Measurements from ENCODE around the gene ALOX5. TPM values are rescaled to one million over a fixed set of nuclear protein-coding genes. Genes with fewer than 3 reads are reported as not detected.

ALOX5 gene
- total RNA-seq, 1 experiment from 2014 or later = 3.4 TPM

DNA sequence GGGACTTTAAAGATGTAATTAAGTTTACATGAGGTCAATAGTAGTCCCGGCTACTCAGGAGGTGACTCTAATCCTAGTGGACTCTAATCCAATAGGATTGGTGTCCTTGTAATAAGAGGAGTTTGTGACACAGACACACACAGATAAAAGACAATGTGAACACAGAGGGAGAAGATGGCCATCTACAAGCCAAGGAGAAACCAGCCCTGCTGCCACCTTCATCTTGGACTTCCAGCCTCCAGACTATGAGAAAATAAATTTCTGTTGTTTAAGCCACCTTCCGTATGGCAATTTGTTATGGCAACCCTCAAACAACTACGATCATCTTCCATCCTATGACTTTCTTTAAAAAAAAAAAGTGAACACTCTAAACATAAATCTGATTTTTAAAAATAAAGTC is 116.3 kb downstream of the ALOX5 start (continued):
- TF ChIP-seq, protein P1, sequence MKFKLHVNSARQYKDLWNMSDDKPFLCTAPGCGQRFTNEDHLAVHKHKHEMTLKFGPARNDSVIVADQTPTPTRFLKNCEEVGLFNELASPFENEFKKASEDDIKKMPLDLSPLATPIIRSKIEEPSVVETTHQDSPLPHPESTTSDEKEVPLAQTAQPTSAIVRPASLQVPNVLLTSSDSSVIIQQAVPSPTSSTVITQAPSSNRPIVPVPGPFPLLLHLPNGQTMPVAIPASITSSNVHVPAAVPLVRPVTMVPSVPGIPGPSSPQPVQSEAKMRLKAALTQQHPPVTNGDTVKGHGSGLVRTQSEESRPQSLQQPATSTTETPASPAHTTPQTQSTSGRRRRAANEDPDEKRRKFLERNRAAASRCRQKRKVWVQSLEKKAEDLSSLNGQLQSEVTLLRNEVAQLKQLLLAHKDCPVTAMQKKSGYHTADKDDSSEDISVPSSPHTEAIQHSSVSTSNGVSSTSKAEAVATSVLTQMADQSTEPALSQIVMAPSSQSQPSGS (CRISPR knock-in tag; IDR thresholded peaks at IDR 0.05; ENCODE audit: borderline replicate concordance, low read depth) = no peak

DNA sequence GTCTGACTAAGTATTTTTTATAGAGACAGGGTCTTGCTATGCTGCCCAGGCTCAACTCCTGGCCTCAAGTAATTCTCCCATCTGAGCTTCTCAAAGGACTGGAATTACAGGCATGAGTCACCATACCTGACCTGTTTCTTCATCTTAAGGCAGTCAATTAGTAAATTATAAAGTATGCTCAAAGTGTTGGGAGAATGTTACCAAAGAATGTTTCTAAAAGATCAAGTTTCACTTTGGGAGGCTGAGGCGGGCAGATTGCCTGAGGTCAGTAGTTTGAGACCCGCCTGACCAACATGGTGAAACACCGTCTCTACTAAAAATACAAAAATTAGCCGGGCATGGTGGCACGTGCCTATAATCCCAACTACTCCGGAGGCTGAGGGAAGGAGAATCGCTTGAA is 117.0 kb downstream of the ALOX5 start:
- H3K27me3 Mint-ChIP-seq (ENCODE audit: low read depth) = no peaks in the 10 kb centered on the region
- no peaks in the 10 kb centered on the region for H3K4me1 Mint-ChIP-seq
- H3K4me3 Mint-ChIP-seq = no peak overlapping the region
- H3K9me3 Mint-ChIP-seq = peaks cover 48% of the 10 kb centered on the region
- H3K36me3 Mint-ChIP-seq = peaks cover 14% of the 10 kb centered on the region
- ATAC-seq = no peak
- DNase-seq (ENCODE audit: low spot score) = no peak
- ChIA-PET POLR2A (no interaction called here), CTCF (no interaction called here)
- no peak for TF ChIP-seq CBFB (CRISPR knock-in tag; IDR thresholded peaks at IDR 0.05; ENCODE audit: low read depth)
- 0 out of 2 replicates have a peak, but pooled peaks have one; percentile 24 for TF ChIP-seq ZNF121 (CRISPR knock-in tag; IDR thresholded peaks at IDR 0.05)
- H3K27ac Mint-ChIP-seq = no peak overlapping the region

Other genes with a start within 250 kb of the ALOX5 start
- 0.14 to 0.16 TPM (median 0.15 TPM) in 3 replicates for gene OR13A1, start 58.6 kb upstream of the ALOX5 start, total RNA-seq (2021)

Measured in WTC11 (cell line).